Activated T-helper 17 cell treated with anti-CD3 and anti-CD28 coated beads, Interleukin-2, amount 50 U/mL, for 72 hours (primary cell): Measurements from ENCODE around the gene WDR33. TPM values are rescaled to one million over a fixed set of nuclear protein-coding genes. Genes with fewer than 3 reads are reported as not detected.
"Not testable (repeated sequence)": the region's sequence is repeated elsewhere in the genome, so short reads cannot be mapped to it uniquely, and the experiment has no call there.

Experiments used
- ATAC-seq: fragments of 150-1000 bp; cut with Tn5 transposase; replicated peaks from 2 replicates; pipeline ENCODE4 v1.10.0; 2021; ENCODE audit warnings: mild to moderate bottlenecking, moderate library complexity
- H3K27ac Mint-ChIP-seq: one replicate; pipeline ENCODE4 v1.8.0; 2022; ENCODE audit warnings: mixed read lengths
- H3K27me3 Mint-ChIP-seq: one replicate; pipeline ENCODE4 v1.8.0; 2022; ENCODE audit warnings: mixed read lengths
- H3K36me3 Mint-ChIP-seq: one replicate; pipeline ENCODE4 v1.8.0; 2022; ENCODE audit warnings: low read depth, mild to moderate bottlenecking, mixed read lengths
- H3K4me1 Mint-ChIP-seq: one replicate; pipeline ENCODE4 v1.8.0; 2022; ENCODE audit warnings: mixed read lengths
- H3K4me3 Mint-ChIP-seq: one replicate; pipeline ENCODE4 v1.8.0; 2022; ENCODE audit warnings: mild to moderate bottlenecking, mixed read lengths
- H3K9me3 Mint-ChIP-seq: one replicate; pipeline ENCODE4 v1.8.0; 2022; ENCODE audit warnings: mixed read lengths
- total RNA-seq, 2 donors: library from RNA; stranded (reverse); gene quantifications; one replicate each; pipeline ENCODE4 v1.2.3, GENCODE V29; 2022

WDR33 gene
- total RNA-seq, 2 donors from 2014 or later: 72.6 to 80.3 TPM

- no peak overlapping the region for H3K4me3 Mint-ChIP-seq
- no peaks in the 10 kb centered on the region for H3K36me3 Mint-ChIP-seq
- ATAC-seq: no peak
- H3K4me1 Mint-ChIP-seq: no peaks in the 10 kb centered on the region
- H3K9me3 Mint-ChIP-seq: peaks cover 6% of the 10 kb centered on the region
- no peak overlapping the region for H3K27ac Mint-ChIP-seq
- H3K27me3 Mint-ChIP-seq: peaks cover 8% of the 10 kb centered on the region
Observed at GRCh38 chr2:127820080-127820668, 9.2 kb upstream of the WDR33 start.

- Mint-ChIP-seq H3K27ac (no peak overlapping the region), H3K36me3 (no peaks in the 10 kb centered on the region), H3K4me3 (no peak overlapping the region), H3K27me3 (peaks cover 8% of the 10 kb centered on the region), H3K4me1 (no peaks in the 10 kb centered on the region), H3K9me3 (peaks cover 6% of the 10 kb centered on the region)
- no peak for ATAC-seq
Observed at GRCh38 chr2:127818794-127819425, 7.9 kb upstream of the WDR33 start.

DNA sequence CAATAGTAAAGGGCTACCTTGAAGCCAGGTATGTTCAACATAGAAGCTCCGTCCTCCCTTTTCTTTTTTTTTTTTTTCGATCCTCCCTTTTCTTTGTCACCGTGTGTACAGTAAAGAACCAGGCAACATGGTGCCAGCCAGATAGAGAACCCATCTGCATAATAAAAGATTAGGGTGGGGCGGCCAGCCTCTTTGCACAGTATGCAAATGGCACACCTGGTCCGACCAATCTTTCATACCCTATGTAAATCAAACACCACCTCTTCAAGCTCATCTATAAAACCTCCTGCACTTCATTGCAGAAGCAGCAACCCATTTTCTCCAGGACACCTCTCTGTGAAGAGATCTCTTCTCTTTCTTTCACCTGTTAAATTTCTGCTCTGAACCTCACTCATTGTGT is 7.3 kb upstream of the WDR33 start:
- no peak overlapping the region for H3K27ac Mint-ChIP-seq
- H3K36me3 Mint-ChIP-seq: no peaks in the 10 kb centered on the region
- no peaks in the 10 kb centered on the region for H3K4me1 Mint-ChIP-seq
- ATAC-seq: no peak
- peaks cover 8% of the 10 kb centered on the region for H3K27me3 Mint-ChIP-seq
- H3K9me3 Mint-ChIP-seq: peaks cover 6% of the 10 kb centered on the region
- H3K4me3 Mint-ChIP-seq: no peak overlapping the region

DNA sequence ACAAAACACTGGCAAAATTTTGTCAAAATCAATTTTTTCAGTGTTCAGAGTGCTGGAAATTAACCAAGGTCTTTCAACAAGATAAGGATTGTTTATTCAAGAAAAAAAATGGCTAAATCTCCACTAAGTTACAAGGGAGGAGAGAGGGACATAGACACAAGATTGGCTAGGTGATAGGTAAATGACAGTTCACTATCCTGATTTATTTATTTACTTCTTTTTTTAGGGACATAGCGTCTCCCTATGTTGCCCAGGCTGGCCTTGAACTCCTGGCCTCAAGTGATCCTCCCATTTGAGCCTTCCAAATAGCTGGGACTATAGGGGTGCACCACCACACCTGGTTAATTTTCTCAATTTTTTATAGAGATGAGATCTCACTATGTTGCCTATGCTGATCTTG is 3.7 kb upstream of the WDR33 start:
- H3K9me3 Mint-ChIP-seq: no peaks in the 10 kb centered on the region
- ATAC-seq: no peak
- H3K4me1 Mint-ChIP-seq: peaks cover 2% of the 10 kb centered on the region
- peaks cover 16% of the 10 kb centered on the region for H3K36me3 Mint-ChIP-seq
- no peak overlapping the region for H3K27ac Mint-ChIP-seq
- H3K4me3 Mint-ChIP-seq: no peak overlapping the region
- peaks cover 8% of the 10 kb centered on the region for H3K27me3 Mint-ChIP-seq

DNA sequence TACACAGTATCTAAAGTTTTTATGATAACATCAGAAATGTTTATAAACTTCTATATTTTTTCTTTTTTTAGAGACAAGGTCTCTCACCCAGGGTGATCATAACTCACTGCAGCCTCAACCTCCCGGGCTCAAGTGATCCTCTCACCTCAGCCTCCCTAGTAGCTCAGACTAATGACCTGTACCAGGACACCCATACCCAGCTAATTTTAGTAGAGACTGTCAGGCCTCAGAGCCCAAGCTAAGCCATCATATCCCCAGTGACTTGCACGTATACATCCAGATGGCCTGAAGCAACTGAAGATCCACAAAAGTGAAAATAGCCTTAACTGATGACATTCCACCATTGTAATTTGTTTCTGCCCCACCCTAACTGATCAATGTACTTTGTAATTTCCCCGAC is 1.5 kb upstream of the WDR33 start:
- not testable (repeated sequence) for H3K27ac Mint-ChIP-seq, H3K9me3 Mint-ChIP-seq, ATAC-seq, H3K27me3 Mint-ChIP-seq
- Mint-ChIP-seq H3K36me3 (peaks cover 33% of the 10 kb centered on the region), H3K4me1 (peaks cover 14% of the 10 kb centered on the region), H3K4me3 (peak overlapping the region; percentile 99)

GRCh38 chr2:127811397-127812321 is 688 bp upstream of the WDR33 start:
- Mint-ChIP-seq H3K4me3 (peak overlapping the region; percentile 99), H3K36me3 (peaks cover 39% of the 10 kb centered on the region), H3K9me3 (no peaks in the 10 kb centered on the region), H3K4me1 (peaks cover 18% of the 10 kb centered on the region), H3K27ac (peak overlapping the region; percentile 99), H3K27me3 (no peaks in the 10 kb centered on the region)
- peak; percentile 46 for ATAC-seq

DNA sequence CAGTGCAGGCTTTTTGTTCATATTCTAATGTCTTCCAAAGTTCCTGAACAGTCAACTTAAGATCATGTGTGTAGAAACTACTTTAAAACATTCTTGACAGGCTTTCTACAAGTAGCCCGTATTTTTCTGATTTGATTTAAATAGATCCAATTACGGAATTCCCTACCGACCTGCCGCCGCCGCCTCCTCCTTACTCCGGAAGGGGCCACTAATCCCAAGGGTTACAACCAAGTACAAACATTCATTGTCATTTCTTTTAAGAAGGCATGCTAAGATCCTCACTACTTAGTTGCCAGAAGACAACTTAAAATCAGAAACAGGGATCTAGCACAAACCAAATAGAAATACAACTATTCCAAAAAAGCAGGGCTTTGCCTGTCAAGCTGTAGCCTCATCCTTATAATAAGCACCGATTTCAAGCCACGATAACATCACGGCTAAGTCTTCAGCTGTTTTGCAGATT is 784 bp downstream of the WDR33 start:
- Mint-ChIP-seq H3K36me3 (peaks cover 51% of the 10 kb centered on the region), H3K4me3 (peak overlapping the region; percentile 99), H3K27me3 (no peaks in the 10 kb centered on the region), H3K9me3 (no peaks in the 10 kb centered on the region), H3K27ac (peak overlapping the region; percentile 99), H3K4me1 (peaks cover 27% of the 10 kb centered on the region)
- ATAC-seq: no peak

DNA sequence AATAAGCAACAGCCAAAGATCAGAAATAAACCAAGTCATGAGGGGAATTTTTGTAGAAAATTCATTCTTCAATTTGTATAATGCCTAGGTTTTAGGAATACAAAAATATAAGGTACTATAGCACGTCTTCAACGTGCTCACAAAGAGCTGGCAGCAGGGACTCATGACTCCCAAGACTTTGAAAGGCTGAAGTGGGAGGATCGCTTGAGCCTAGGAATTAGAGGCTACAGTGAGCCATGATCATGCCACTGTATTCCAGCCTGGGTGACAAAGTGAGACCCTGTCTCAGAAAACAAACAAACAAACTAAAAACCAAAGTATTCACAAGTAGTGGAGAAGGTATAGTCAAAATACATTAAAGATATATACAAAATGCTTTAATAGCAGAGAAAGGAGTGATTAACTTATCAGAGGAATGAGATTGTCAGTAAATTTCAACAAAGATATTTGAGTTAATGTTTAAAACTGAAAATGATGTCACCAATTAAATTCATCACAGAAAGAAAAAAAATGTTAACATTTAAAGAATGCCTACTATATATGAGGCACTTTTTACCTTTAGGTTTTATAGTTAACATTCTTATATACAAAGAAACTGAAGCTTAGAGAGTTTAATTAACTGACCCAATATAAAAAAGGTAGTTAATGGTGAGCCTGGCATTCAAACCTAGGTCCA is 3.2 kb downstream of the WDR33 start:
- ATAC-seq: no peak
- Mint-ChIP-seq H3K27me3 (no peaks in the 10 kb centered on the region), H3K36me3 (peaks cover 69% of the 10 kb centered on the region), H3K4me3 (peak overlapping the region; percentile 99), H3K9me3 (no peaks in the 10 kb centered on the region), H3K27ac (peak overlapping the region; percentile 21), H3K4me1 (peaks cover 34% of the 10 kb centered on the region)

GRCh38 chr2:127806860-127807259 is 4.1 kb downstream of the WDR33 start:
- Mint-ChIP-seq H3K27ac (peak overlapping the region; percentile 32), H3K4me1 (peaks cover 34% of the 10 kb centered on the region), H3K4me3 (peak overlapping the region; percentile 45), H3K36me3 (peaks cover 78% of the 10 kb centered on the region)
- ATAC-seq, H3K27me3 Mint-ChIP-seq, H3K9me3 Mint-ChIP-seq: not testable (repeated sequence)

DNA sequence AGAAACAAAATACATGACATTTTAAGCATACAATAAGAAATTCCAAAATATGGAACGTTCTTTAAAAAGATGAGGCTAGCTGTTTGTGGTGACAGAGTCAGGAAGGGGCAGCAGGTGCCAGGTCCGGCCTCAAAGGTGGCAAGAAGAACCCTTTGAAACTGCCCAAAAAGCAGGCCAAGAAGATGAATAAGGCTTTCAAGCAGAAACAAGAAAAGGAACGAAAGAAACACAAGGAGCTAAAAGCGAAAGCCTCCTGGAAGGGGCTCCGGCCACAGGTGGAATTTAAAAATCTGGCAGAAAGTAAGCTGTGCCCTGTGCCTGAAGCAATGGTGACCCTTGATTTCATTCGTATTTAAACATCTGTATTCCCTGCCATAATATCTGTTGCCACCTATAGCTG is 5.5 kb downstream of the WDR33 start:
- H3K4me1 Mint-ChIP-seq: peaks cover 38% of the 10 kb centered on the region
- H3K4me3 Mint-ChIP-seq: peak overlapping the region; percentile 15
- H3K36me3 Mint-ChIP-seq: peaks cover 84% of the 10 kb centered on the region
- no peak for ATAC-seq
- no peak overlapping the region for H3K27ac Mint-ChIP-seq
- no peaks in the 10 kb centered on the region for H3K27me3 Mint-ChIP-seq
- no peaks in the 10 kb centered on the region for H3K9me3 Mint-ChIP-seq

GRCh38 chr2:127799926-127800325 is 11.0 kb downstream of the WDR33 start:
- H3K27me3 Mint-ChIP-seq: no peaks in the 10 kb centered on the region
- no peaks in the 10 kb centered on the region for H3K9me3 Mint-ChIP-seq
- H3K4me3 Mint-ChIP-seq: no peak overlapping the region
- H3K27ac Mint-ChIP-seq: no peak overlapping the region
- ATAC-seq: no peak
- peaks cover 17% of the 10 kb centered on the region for H3K4me1 Mint-ChIP-seq
- peaks cover 82% of the 10 kb centered on the region for H3K36me3 Mint-ChIP-seq

DNA sequence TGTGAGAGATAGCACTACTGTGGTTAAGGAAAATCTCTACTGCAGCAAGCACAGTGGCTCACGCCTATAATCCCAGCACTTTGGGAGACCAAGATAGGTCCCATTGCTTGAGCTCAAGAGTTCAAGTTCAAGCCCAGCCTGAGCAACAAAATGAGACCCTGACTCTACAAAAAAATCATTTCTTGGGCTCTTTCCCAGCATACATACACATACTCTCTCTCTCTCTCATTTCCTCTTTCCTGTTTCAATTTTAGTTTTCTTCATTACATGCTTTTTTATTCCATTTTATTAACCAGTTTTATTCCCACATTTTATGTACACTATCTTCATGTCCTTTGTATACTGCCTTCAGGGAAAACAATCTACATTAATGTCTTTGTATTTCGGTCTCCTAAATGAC is 14.6 kb downstream of the WDR33 start:
- Mint-ChIP-seq H3K9me3 (no peaks in the 10 kb centered on the region), H3K36me3 (peaks cover 75% of the 10 kb centered on the region), H3K4me3 (peak overlapping the region; percentile 1), H3K27me3 (no peaks in the 10 kb centered on the region), H3K27ac (no peak overlapping the region), H3K4me1 (peaks cover 19% of the 10 kb centered on the region)
- no peak for ATAC-seq

DNA sequence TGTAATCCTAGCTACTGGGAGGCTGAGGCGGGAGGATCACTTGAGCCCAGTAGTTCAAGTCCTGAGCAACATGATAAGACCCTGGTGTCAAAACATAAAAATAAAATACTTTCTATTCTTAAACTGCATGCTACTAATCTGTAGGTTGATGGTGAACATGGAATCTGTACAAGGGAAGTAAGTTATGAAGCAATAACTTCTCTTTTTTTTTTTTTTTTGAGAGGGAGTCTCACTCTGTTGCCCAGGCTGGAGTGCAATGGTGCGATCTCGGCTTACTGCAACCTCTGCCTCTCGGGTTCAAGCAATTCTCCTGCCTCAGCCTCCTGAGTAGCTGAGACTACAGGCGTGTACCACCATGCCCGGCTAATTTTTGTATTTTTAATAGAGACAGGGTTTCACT is 16.1 kb downstream of the WDR33 start:
- H3K27ac Mint-ChIP-seq, H3K27me3 Mint-ChIP-seq, ATAC-seq, H3K4me3 Mint-ChIP-seq, H3K9me3 Mint-ChIP-seq: not testable (repeated sequence)
- peaks cover 21% of the 10 kb centered on the region for H3K4me1 Mint-ChIP-seq
- peaks cover 69% of the 10 kb centered on the region for H3K36me3 Mint-ChIP-seq

GRCh38 chr2:127792805-127793204 is 18.2 kb downstream of the WDR33 start:
- no peak overlapping the region for H3K4me3 Mint-ChIP-seq
- peaks cover 56% of the 10 kb centered on the region for H3K36me3 Mint-ChIP-seq
- no peaks in the 10 kb centered on the region for H3K9me3 Mint-ChIP-seq
- ATAC-seq: no peak
- H3K27ac Mint-ChIP-seq: no peak overlapping the region
- peaks cover 21% of the 10 kb centered on the region for H3K4me1 Mint-ChIP-seq
- no peaks in the 10 kb centered on the region for H3K27me3 Mint-ChIP-seq
